Keratinocyte (primary cell): ENCODE measurements around the gene BRD7. TPM values are rescaled to one million over a fixed set of nuclear protein-coding genes. Genes with fewer than 3 reads are reported as not detected.
"Not testable (repeated sequence)": the region's sequence is repeated elsewhere in the genome, so short reads cannot be mapped to it uniquely, and the experiment has no call there.

Source experiments
- DNase-seq: peaks from one replicate; pipeline ENCODE4 v3.0.0-alpha.2; 2011; ENCODE audit warnings: low read depth, missing footprints, low spot score
- FAIRE-seq: peaks from 2 replicates; lab custom pipeline; 2011; peaks lifted over from hg19 to GRCh38; lab: Jason Lieb, UNC
- H2AFZ ChIP-seq: 2 replicates; pipeline ENCODE4 v1.6.0; 2012; ENCODE audit warnings: low read length, control low read depth, inconsistent platforms; ENCODE audit not compliant: control insufficient read depth
- H3K27ac ChIP-seq: 2 replicates; pipeline ENCODE4 v1.5.1; 2011; ENCODE audit warnings: low read length; ENCODE audit not compliant: control insufficient read depth, insufficient read depth
- H3K27me3 ChIP-seq: 3 replicates; pipeline ENCODE4 v1.6.0; 2011; ENCODE audit warnings: low read length; ENCODE audit not compliant: control insufficient read depth, insufficient read depth; ENCODE audit errors: extremely low read depth
- H3K36me3 ChIP-seq, 2 experiments: 2 replicates in 1 of 2; 3 replicates in 1 of 2; pipeline ENCODE4 v1.5.1; 2011; ENCODE audit warnings: low read length in 2 of 2, mild to moderate bottlenecking in 1 of 2; ENCODE audit not compliant: control insufficient read depth in 2 of 2, insufficient read depth in 2 of 2; ENCODE audit errors: extremely low read depth in 1 of 2
- H3K4me1 ChIP-seq: 3 replicates; pipeline ENCODE4 v1.5.1; 2011; ENCODE audit warnings: low read length; ENCODE audit not compliant: control insufficient read depth, insufficient read depth; ENCODE audit errors: extremely low read depth
- H3K4me2 ChIP-seq: 3 replicates; pipeline ENCODE4 v1.6.0; 2011; ENCODE audit warnings: low read depth, low read length; ENCODE audit not compliant: control insufficient read depth, insufficient read depth; ENCODE audit errors: extremely low read depth
- H3K4me3 ChIP-seq, 3 experiments: fragments of 200-600 bp in 1 of 3; sonication (generic) in 1 of 3; 2 replicates in 2 of 3; 3 replicates in 1 of 3; pipeline ENCODE4 v1.5.1; 2011 to 2016; ENCODE audit warnings: low read length in 3 of 3, mild to moderate bottlenecking in 3 of 3, control low read depth in 2 of 3, inconsistent platforms in 1 of 3, low read depth in 1 of 3, mixed read lengths in 1 of 3, mixed run types in 1 of 3, moderate library complexity in 1 of 3; ENCODE audit not compliant: control insufficient read depth in 2 of 3, insufficient read depth in 2 of 3; ENCODE audit errors: extremely low read depth in 1 of 3
- H3K79me2 ChIP-seq: 2 replicates; pipeline ENCODE4 v1.6.0; 2012; ENCODE audit warnings: low read length; ENCODE audit not compliant: control insufficient read depth, insufficient read depth
- H3K9ac ChIP-seq: 3 replicates; pipeline ENCODE4 v1.6.0; 2011; ENCODE audit warnings: low read length; ENCODE audit not compliant: control insufficient read depth, insufficient read depth; ENCODE audit errors: extremely low read depth
- H3K9me1 ChIP-seq: 3 replicates; pipeline ENCODE4 v1.6.0; 2011; ENCODE audit warnings: low read length; ENCODE audit not compliant: control insufficient read depth, insufficient read depth; ENCODE audit errors: extremely low read depth
- H3K9me3 ChIP-seq: 2 replicates; pipeline ENCODE4 v1.5.1; 2012; ENCODE audit warnings: low read depth, low read length; ENCODE audit not compliant: control insufficient read depth
- H4K20me1 ChIP-seq: 3 replicates; pipeline ENCODE4 v1.6.0; 2011; ENCODE audit warnings: low read length; ENCODE audit not compliant: control insufficient read depth, insufficient read depth; ENCODE audit errors: extremely low read depth
- EZH2 ChIP-seq: IDR thresholded peaks from one replicate; pipeline ENCODE4 v1.6.1; 2012; ENCODE audit warnings: inconsistent platforms, mild to moderate bottlenecking, low read length, moderate library complexity
- dilution Hi-C: fragments of 300-500 bp; cut with MboI; formaldehyde crosslinking; loops from one replicate; pipeline ENCODE4 v1.7.0; 2020; ENCODE audit warnings: low sequenced_read_pairs; ENCODE audit not compliant: extremely low pct_ligation_motif_present
- polyA plus RNA-seq, 5 experiments: library from polyadenylated mRNA; depleted of rRNA in 3 of 5; stranded (reverse) in 3 of 5; stranded (forward) in 1 of 5; unstranded in 1 of 5; fragments of >200 nt; gene quantifications; 1 replicate in 1 of 5; 2 replicates in 3 of 5; 3 replicates in 1 of 5; pipeline versions ENCODE4 v1.2.1 to v1.2.3, GENCODE V29; 2011 to 2012; ENCODE audit warnings: missing spikeins in 2 of 5, low read depth in 1 of 5, low replicate concordance in 1 of 5
- TF ChIP-seq, protein P1 (sequence below), 3 experiments: IDR thresholded peaks in 1 of 3; conservative IDR thresholded peaks in 1 of 3; optimal IDR thresholded peaks in 1 of 3; 2 replicates in 2 of 3; 3 replicates in 1 of 3; pipeline versions ENCODE3 to v1.5.1; 2011; ENCODE audit warnings: low read length in 3 of 3, mild to moderate bottlenecking in 3 of 3, moderate library complexity in 2 of 3, control low read depth in 1 of 3, inconsistent platforms in 1 of 3; ENCODE audit not compliant: insufficient read depth in 2 of 3; ENCODE audit errors: extremely low read depth in 1 of 3

Gene BRD7
- polyA plus RNA-seq, 1 donor (not counting 4 experiments of a cell fraction or from before 2014, with no cell fraction given) = 66.6 TPM

DNA sequence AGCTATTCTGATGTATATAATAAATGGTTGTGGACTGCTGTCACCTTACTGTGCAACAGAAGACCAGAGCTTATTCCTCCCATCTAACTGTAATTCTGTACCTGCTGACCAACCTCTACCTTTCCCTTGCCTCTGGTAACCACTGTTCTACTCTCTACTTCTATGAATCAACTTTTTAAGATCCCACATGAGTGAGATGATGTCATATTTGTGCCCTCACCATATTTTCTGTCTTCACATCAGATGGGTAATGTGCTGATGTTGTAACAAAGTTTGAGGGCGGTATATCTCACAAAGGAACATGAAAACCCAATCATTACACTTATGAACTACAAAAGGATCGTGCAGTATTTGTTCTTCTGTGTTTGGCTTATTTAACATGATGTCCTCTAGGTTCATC lies 16.8 kb downstream of the BRD7 start:
- H3K27ac ChIP-seq = no peak overlapping the region
- peaks cover 6 to 8% of the 10 kb centered on the region in 2 experiments for H3K36me3 ChIP-seq
- H3K9me3 ChIP-seq = no peaks in the 10 kb centered on the region
- FAIRE-seq = no peak
- TF ChIP-seq EZH2 = no peak
- TF ChIP-seq, protein P1, sequence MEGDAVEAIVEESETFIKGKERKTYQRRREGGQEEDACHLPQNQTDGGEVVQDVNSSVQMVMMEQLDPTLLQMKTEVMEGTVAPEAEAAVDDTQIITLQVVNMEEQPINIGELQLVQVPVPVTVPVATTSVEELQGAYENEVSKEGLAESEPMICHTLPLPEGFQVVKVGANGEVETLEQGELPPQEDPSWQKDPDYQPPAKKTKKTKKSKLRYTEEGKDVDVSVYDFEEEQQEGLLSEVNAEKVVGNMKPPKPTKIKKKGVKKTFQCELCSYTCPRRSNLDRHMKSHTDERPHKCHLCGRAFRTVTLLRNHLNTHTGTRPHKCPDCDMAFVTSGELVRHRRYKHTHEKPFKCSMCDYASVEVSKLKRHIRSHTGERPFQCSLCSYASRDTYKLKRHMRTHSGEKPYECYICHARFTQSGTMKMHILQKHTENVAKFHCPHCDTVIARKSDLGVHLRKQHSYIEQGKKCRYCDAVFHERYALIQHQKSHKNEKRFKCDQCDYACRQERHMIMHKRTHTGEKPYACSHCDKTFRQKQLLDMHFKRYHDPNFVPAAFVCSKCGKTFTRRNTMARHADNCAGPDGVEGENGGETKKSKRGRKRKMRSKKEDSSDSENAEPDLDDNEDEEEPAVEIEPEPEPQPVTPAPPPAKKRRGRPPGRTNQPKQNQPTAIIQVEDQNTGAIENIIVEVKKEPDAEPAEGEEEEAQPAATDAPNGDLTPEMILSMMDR (optimal IDR thresholded peaks at IDR 0.05 in 1 of 3, IDR thresholded peaks at IDR 0.05 in 1 of 3, conservative IDR thresholded peaks at IDR 0.05 in 1 of 3; ENCODE audit: extremely low read depth in 1 of 3, insufficient read depth in 2 of 3, low read length in 3 of 3) = no peak
- peaks cover 8% of the 10 kb centered on the region for H3K79me2 ChIP-seq
- no peaks in the 10 kb centered on the region for H3K4me1 ChIP-seq
- H3K27me3 ChIP-seq = no peaks in the 10 kb centered on the region
- H4K20me1 ChIP-seq = no peaks in the 10 kb centered on the region
- no peak overlapping the region for H3K4me3 ChIP-seq
- H3K9ac ChIP-seq = no peak overlapping the region
- H3K9me1 ChIP-seq = no peaks in the 10 kb centered on the region
- dilution Hi-C loops = no loop called here
- DNase-seq = no peak
- no peak overlapping the region for H3K4me2 ChIP-seq
- no peak overlapping the region for H2AFZ ChIP-seq

DNA sequence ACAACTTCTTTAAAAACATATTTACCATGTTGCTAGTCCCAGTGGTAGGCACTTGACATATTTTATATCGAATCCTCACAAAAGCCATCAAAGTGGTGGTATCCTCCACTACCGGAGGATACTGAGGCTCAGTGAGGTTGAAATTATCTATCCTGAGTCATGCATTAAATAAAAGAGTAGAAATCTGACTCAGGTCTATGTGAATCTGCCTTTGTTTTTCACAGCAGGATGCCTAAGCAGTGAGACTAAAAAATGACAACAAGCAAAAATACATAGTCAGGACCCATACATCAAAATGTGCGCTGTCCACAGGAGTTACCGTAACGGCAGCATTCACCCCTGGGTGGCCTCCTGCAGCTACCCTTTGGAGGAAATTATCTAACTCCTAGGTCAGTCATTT lies 17.7 kb downstream of the BRD7 start:
- H3K27me3 ChIP-seq = no peaks in the 10 kb centered on the region
- H3K9ac ChIP-seq = no peak overlapping the region
- H3K4me2 ChIP-seq = no peak overlapping the region
- DNase-seq = no peak
- peaks cover 6 to 8% of the 10 kb centered on the region in 2 experiments for H3K36me3 ChIP-seq
- H4K20me1 ChIP-seq = no peaks in the 10 kb centered on the region
- no peaks in the 10 kb centered on the region for H3K4me1 ChIP-seq
- H2AFZ ChIP-seq = no peak overlapping the region
- FAIRE-seq = no peak
- no peaks in the 10 kb centered on the region for H3K9me3 ChIP-seq
- dilution Hi-C loops = no loop called here
- TF ChIP-seq EZH2 = no peak
- no peaks in the 10 kb centered on the region for H3K9me1 ChIP-seq
- H3K27ac ChIP-seq = no peak overlapping the region
- H3K79me2 ChIP-seq = peaks cover 7% of the 10 kb centered on the region
- no peak overlapping the region for H3K4me3 ChIP-seq

DNA sequence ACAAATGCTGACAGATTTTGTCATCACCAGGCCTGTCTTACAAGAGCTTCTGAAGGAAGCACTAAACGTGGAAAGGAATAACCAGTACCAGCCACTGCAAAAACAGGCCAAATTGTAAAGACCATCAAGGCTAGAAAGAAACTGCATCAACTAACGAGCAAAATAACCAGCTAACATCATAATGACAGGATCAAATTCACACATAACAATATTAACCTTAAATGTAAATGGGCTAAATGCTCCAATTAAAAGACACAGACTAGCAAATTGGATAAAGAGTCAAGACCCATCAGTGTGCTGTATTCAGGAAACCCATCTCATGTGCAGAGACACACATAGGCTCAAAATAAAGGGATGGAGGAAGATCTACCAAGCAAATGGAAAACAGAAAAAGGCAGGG lies 23.6 kb downstream of the BRD7 start:
- H3K9ac ChIP-seq, H3K9me1 ChIP-seq, H3K27ac ChIP-seq, H3K79me2 ChIP-seq, H3K27me3 ChIP-seq, DNase-seq, H3K4me1 ChIP-seq, H4K20me1 ChIP-seq, H3K9me3 ChIP-seq, H3K36me3 ChIP-seq, H2AFZ ChIP-seq, FAIRE-seq, H3K4me3 ChIP-seq, dilution Hi-C loops, H3K4me2 ChIP-seq: not testable (repeated sequence)

DNA sequence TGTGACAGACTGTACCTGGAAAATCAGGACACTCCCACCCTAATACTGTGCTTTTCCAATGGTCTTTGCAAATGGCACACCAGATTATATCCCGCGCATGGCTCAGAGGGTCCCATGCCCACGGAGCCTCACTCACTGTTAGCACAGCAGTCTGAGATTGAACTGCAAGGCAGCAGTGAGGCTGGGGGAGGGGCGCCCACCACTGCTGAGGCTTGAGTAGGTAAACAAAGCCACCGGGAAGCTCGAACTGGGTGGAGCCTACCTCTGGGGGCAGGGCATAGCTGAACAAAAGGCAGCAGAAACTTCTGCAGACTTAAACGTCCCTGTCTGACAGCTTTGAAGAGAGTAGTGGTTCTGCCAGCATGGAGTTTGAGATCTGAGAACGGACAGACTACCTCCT lies 25.2 kb downstream of the BRD7 start:
- H3K36me3 ChIP-seq, H2AFZ ChIP-seq, H3K9ac ChIP-seq, dilution Hi-C loops, H3K4me2 ChIP-seq, H3K79me2 ChIP-seq, H3K27ac ChIP-seq, DNase-seq, H3K4me3 ChIP-seq, H4K20me1 ChIP-seq, H3K9me3 ChIP-seq, H3K4me1 ChIP-seq, H3K27me3 ChIP-seq, H3K9me1 ChIP-seq, FAIRE-seq: not testable (repeated sequence)
